ENCODE measurements around the gene GAL3ST1.
"Not testable (repeated sequence)": the region's sequence is repeated elsewhere in the genome, so short reads cannot be mapped to it uniquely, and the experiment has no call there.

The GAL3ST1 gene

GRCh38 chr22:30564045-30564760 is 10.3 kb downstream of the GAL3ST1 start:
- DNase-seq = no peak

DNA sequence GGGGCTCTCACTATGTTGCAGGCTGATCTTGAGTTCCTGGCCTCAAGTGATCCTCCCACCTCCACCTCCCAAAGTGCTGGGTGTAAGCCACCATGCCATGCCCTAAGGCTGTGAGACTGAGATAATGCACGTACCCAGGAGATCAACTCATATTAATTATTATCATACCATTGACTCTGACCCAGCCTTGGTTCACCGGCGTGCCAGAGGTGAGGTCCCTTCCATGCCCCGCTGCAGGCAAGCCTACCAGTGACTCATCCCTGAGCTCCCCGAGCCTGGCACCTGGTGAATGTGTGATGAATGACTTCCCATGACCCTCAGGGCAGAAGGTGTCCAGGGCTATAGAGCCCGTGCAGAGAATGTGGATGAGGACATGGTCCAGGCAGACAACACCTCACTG is 12.1 kb downstream of the GAL3ST1 start:
- DNase-seq = no peak

GRCh38 chr22:30561402-30562189 is 12.9 kb downstream of the GAL3ST1 start:
- no peak for DNase-seq

DNA sequence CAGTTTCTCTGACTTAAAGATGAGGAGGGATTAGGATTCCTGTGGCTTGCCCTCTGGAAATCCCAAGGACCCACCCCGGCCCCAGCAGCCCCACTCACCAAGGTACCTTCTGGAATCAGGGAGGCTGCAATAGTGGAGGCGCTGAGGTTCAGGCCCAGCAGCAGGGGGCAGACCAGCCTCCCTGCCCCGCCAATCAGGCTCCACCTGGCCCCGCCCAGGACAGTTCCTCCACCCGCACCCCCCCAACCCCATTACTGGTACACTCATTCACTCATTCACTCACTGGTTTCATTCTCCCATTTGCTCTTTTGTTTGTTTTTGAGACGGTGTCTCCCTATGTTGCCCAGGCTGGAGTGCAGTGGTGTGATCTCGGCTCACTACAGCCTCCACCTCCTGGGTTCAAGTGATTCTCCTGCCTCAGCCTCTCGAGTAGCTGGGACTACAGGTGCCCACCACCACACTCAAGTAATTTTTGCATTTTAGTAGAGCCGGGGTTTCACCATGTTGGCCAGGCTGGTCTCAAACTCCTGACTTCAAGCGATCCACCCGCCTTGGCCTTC is 13.7 kb downstream of the GAL3ST1 start:
- not testable (repeated sequence) for DNase-seq

DNA sequence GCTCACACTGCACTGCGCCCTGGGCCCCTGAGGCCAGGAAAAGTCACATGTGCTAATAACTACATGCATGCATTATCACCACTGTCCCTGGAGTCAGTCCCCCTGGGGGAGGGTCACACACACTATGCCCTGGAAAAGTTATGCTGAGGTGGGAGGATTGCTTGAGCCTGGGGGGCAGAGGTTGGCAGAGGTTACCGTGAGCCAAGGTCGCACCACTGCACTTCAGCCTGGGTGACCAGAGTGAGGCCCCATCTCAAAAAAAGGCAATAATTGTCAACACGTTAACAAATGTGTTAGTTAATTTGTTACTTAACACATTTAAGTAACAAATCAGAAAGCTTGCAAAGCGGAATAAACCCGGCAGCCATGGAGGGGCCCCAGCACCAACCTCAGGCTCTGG is 14.6 kb downstream of the GAL3ST1 start:
- no peak for DNase-seq

- no peak for DNase-seq
These were observed 17.2 kb downstream of the GAL3ST1 start for GRCh38 chr22:30557243-30557642.

GRCh38 chr22:30556388-30556787 is 18.1 kb downstream of the GAL3ST1 start:
- DNase-seq = no peak

GRCh38 chr22:30555282-30556210 is 18.9 kb downstream of the GAL3ST1 start:
- no peak for DNase-seq

GRCh38 chr22:30553971-30554370 is 20.5 kb downstream of the GAL3ST1 start:
- no peak for DNase-seq

DNA sequence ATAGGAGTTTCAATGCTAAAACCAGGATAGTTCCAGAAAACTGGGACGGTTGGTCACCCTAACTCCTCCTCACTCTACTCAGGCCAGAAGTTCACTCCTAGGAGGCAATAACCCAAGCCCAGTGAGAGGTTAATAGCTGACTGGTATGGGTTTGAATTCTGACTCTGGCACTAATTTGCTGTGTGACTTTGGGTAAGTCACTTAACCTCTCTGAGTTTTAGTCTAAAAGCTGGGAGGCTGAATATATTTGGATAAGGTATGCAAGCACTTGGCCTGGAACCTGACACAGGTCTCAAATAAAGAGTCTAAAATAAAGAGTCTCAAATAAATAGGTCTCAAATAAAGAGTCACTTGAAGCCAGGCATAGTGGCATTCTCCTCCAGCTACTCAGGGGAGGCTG is 21.7 kb downstream of the GAL3ST1 start:
- no peak for DNase-seq

DNA sequence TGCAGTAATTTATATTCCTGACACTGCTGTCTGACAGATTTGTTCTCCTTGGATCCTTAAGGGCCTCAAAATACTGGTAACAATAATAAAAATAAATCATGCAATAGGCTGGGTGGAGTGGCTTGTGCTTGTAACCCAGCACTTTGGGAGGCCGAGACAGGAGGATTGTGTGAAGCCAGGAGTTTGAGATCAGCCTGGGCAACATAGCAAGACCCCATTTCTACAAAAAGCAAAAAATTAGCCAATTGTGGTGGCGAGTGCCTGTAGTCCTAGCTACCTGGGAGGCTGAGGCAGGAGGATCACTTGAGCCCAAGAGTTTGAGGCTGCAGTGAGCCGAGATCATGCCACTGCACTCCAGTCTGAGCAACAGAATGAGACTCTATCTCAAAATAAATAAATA is 22.7 kb downstream of the GAL3ST1 start:
- DNase-seq = not testable (repeated sequence)

- no peak for DNase-seq
These were observed 27.3 kb downstream of the GAL3ST1 start for GRCh38 chr22:30547188-30547587.

- no peak for DNase-seq
These were observed 27.8 kb downstream of the GAL3ST1 start, which contains the start of gene SEC14L6 for GRCh38 chr22:30546616-30547015. Gene SEC14L6, minus strand, starts transcription at chr22:30546741. Its CDS starts 59 bp downstream, at chr22:30546682.

DNA sequence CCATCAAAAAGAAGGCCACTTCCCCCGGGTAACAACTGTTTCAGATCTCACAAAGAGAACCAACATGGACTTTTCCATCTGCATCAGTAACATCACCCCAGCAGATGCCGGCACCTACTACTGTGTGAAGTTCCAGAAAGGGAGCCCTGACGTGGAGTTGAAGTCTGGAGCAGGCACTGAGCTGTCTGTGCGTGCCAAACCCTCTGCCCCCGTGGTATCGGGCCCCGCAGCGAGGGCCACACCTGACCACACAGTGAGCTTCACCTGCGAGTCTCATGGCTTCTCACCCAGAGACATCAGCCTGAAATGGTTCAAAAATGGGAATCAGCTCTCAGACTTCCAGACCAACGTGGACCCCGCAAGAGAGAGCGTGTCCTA is 31.7 kb downstream of the GAL3ST1 start:
- no peak for DNase-seq

DNA sequence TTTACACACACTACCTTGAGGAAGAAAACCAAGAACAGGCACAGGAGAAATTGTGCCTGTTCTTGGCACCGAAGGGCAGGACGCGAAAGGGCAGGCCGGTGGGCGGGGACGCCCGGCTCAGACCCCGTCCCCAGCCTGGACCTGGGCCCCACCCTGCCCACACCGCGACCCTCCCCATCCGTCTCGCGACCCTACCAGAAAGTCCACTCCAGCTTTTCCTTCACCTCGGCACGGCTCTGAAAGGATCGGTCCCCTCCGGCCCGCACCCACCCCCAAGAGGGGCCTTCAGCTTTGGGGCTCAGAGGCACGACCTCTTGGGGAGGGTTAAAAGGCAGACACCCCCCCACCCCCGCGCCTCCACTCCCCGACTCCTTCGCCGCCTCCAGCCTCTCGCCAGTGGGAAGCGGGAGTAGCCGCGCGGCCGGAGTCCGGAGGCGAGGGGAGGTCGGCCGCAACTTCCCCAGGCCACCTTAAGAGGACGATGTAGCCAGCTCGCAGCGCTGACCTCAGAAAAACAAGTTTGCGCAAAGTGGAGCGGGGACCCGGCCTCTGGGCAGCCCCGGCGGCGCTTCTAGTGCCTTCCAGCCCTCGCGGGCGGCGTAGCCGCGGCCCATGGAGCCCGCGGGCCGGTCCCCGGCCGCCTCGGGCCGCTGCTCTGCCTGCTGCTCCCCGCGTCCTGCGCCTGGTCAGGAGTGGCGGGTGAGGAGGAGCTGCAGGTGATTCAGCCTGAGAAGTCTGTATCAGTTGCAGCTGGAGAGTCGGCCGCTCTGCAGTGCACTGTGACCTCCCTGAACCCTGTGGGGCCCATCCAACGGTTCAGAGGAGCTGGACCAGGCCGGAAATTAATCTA is 32.3 kb downstream of the GAL3ST1 start:
- no peak for DNase-seq

DNA sequence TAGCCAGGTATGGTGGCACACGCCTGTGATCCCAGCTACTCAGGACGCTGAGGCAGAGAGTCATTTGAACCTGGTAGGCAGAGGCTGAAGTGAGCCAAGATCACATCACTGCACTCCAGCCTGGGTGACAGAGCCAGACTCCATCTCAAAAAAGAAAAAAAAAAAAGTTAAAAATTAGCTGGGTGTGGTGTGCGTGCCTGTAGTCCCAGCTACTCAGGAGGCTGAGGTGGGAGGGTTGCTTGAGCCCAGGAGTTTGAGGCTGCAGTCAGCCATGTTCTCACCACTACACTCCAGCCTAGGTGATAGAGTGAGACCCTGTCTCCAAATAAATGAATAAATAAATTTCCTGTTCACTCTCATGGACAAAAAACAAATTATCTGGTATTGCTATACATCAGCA is 33.0 kb downstream of the GAL3ST1 start:
- DNase-seq = not testable (repeated sequence)

- DNase-seq = no peak
These were observed 35.1 kb downstream of the GAL3ST1 start for GRCh38 chr22:30539368-30539767.

DNA sequence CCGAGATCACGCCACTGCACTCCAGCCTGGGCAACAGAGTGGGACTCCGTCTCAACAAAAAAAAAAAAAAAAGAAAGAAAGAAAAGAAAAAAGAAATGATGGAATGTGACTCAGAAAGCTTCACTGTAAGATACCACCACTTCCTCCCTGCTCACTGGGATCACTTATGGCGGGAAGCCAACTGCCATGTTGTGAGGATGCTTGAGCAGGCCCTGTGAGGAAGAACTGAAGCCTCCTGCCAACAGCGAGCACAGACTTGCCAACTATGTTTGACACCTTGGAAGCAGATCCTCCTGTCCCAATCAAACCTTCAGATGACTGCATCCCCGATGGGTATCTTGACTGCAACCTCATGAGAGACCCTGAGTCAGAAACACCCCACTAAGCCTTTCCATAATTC is 36.2 kb downstream of the GAL3ST1 start:
- DNase-seq = no peak

DNA sequence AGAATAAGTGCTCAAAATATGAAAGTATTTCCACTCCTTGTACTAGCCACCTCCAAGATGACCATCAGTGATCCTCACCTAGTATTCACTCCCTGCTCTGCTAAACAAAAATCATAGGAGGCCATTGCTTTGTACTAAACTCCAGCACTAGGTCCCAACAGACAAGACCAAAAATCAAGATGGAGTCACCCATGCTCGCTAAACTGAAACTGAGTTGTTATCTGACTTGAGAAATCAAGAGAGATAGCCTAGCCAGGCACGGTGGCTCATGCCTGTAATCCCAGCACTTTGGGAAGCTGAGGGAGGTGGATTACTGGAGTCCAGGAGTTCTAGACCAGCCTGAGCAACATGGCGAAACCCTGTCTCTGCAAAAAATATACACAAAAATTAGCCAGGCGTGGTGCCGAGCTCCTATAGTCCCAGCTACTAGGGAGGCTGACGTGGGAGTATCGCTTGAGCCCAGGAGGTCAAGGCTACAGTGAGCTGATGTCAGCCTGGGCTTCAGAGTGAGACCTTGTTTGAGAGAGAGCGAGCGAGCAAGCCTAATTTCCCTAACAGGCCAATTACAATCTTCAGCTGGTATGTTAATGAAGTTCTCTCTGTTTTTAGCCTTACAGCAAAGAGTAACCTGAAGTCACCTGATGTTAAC is 37.3 kb downstream of the GAL3ST1 start:
- DNase-seq = no peak

DNA sequence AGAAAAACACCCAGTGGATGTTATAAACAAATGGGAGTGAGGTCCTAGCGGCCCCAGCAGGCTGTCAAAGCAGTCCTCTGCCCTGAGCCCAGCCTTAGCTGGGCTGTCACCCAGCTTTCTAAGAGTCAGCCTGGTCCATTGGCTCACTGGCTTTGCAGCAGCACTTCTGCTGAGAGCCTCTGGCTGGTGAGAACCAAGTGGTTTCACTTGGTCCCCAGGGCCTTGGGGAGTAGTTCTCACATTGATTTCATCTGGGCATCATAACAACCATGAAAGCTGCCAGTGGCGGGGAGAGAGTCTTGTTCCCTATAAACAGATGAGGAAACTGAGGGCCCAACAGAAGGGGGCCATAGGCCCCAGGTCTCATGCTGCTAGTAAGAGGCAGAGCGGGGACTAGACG is 39.3 kb downstream of the GAL3ST1 start:
- DNase-seq = no peak

Data from COR-L47 (cell line).